Neural cell (in vitro differentiated cells): ENCODE results near the gene ATXN1L.

Source experiments
- RAD21 ChIP-seq: fragments of 450-650 bp; conservative IDR thresholded peaks from 2 replicates; pipeline ENCODE4 v1.6.1; 2014; ENCODE audit warnings: antibody characterized with exemption, mild to moderate bottlenecking, moderate library complexity
- TF ChIP-seq, protein P1 (sequence below): fragments of 450-650 bp; IDR thresholded peaks from 2 replicates; pipeline ENCODE4 v1.5.1; 2014; ENCODE audit warnings: antibody characterized with exemption, mild to moderate bottlenecking, moderate library complexity; ENCODE audit not compliant: poor library complexity, severe bottlenecking

DNA sequence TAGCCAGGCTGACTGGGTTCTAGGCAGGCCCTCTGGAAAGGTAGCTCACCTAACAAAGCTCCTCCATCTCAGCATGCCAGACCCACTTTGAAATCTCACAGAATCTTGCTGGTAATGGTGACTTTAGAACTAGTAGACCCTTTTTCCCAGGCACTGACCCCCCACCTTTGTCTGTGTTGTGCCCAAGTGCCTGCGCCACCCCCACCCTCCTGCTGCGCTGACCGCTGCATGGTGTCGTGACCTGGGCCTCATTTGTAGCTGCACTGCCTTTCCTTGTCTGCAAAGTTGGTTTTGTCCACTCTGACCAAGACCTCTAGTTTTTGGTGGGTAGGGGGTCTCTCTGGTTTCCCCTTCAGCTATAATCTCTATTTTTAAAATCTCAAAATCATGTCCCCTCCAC is 6.8 kb downstream of the ATXN1L start:
- TF ChIP-seq, protein P1, sequence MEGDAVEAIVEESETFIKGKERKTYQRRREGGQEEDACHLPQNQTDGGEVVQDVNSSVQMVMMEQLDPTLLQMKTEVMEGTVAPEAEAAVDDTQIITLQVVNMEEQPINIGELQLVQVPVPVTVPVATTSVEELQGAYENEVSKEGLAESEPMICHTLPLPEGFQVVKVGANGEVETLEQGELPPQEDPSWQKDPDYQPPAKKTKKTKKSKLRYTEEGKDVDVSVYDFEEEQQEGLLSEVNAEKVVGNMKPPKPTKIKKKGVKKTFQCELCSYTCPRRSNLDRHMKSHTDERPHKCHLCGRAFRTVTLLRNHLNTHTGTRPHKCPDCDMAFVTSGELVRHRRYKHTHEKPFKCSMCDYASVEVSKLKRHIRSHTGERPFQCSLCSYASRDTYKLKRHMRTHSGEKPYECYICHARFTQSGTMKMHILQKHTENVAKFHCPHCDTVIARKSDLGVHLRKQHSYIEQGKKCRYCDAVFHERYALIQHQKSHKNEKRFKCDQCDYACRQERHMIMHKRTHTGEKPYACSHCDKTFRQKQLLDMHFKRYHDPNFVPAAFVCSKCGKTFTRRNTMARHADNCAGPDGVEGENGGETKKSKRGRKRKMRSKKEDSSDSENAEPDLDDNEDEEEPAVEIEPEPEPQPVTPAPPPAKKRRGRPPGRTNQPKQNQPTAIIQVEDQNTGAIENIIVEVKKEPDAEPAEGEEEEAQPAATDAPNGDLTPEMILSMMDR = no peak
- TF ChIP-seq RAD21 = no peak
